ENCODE data around the gene VSIG10. TPM values are rescaled to one million over a fixed set of nuclear protein-coding genes. Genes with fewer than 3 reads are reported as not detected.

Gene VSIG10
- total RNA-seq, 1 experiment from 2014 or later = 36.1 TPM

DNA sequence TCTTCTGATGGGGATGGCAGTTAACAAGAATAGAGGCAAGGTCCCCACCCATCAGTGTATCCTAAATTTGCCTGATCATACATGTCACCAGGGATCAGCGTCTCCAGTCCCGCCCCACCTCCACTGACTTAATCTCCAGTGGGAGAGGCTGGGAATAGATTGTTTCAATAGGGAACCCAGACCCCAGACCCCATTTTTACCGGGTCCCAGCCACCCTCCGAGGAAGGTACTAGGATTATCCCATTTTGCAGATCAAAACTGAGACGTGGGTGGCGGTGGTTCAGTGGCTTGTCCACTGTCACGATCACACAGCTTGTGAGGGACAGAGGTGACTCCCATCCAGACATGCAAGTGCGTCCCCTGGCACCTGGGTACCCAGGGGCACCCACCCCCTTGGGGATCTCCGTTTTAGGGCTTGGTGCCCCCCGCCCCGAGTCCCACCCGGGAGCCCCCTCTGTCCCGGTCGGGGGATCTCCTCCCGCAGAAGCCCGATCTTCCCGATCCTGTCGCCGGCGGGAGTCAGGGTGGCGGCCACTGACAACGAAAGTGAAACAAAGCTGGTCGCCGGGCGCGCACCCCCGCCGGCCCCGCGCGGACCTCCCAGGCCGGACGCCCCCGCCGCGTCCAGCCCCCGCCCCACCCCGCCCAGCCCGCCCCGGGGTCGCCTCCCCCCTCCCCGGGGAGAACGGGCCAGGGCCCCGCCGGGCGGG lies 43.4 kb downstream of the VSIG10 start:
- Histone ChIP-seq H3K4me3 (ENCODE audit: insufficient read depth, low read depth, low read length) (peak overlapping the region; percentile 87), H3K27me3 (ENCODE audit: control insufficient read depth, insufficient read depth, low read length) (no peaks in the 10 kb centered on the region), H3K36me3 (replicated peaks; ENCODE audit: control insufficient read depth, insufficient read depth, low read length) (no peaks in the 10 kb centered on the region)
- DNase-seq = peak; percentile 34

DNA sequence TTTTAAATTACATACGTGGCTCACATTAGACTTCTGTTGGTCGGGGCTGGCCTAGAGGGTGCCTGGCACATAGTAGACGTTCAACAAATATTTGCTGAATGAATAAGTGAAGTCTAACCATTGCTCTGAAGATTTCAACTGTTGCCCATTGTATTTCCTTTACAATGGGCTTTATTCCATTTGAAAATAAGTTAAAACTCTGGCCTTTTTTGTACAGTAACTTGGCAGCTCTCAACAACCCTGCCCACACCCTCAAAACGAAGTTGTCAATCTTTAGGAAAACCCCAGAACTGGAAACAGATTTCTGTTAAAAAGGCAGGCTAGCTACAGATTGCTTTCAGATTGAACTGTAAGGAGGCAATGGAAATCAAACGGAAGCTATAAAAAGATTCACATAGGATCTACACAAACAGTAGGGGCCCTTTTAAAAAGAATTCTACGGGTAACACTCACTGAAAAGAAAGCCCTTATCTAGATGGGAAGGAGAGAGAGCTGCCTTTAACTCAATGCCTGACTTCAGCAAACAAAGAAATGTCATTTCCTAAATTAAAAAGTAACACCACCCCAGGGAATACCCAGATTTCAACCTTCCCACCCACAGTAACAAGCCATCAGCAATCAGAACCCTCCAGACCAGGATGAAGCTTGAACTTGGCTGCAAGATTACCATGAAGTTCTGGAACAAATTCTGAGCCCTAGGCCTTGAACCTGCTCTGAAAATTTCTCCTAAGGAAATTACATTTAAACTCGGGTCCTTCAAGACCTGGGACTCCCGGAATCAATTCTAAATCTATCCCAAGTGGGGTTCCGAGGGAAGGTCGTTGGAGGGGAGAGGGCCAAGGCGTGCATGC lies 44.2 kb downstream of the VSIG10 start:
- Histone ChIP-seq H3K36me3 (replicated peaks; ENCODE audit: control insufficient read depth, insufficient read depth, low read length) (no peaks in the 10 kb centered on the region), H3K4me3 (ENCODE audit: insufficient read depth, low read depth, low read length) (peak overlapping the region; percentile 87), H3K27me3 (ENCODE audit: control insufficient read depth, insufficient read depth, low read length) (no peaks in the 10 kb centered on the region)
- no peak for DNase-seq

- no peaks in the 10 kb centered on the region for H3K36me3 ChIP-seq (replicated peaks; ENCODE audit: control insufficient read depth, insufficient read depth, low read length)
- H3K27me3 ChIP-seq (ENCODE audit: control insufficient read depth, insufficient read depth, low read length) = no peaks in the 10 kb centered on the region
- H3K4me3 ChIP-seq (ENCODE audit: insufficient read depth, low read depth, low read length) = no peak overlapping the region
- no peak for DNase-seq
These were observed 44.9 kb downstream of the VSIG10 start for GRCh38 chr12:118058881-118059280.

- H3K4me3 ChIP-seq (ENCODE audit: insufficient read depth, low read depth, low read length) = no peak overlapping the region
These were observed 45.6 kb downstream of the VSIG10 start for GRCh38 chr12:118058227-118058626.

DNA sequence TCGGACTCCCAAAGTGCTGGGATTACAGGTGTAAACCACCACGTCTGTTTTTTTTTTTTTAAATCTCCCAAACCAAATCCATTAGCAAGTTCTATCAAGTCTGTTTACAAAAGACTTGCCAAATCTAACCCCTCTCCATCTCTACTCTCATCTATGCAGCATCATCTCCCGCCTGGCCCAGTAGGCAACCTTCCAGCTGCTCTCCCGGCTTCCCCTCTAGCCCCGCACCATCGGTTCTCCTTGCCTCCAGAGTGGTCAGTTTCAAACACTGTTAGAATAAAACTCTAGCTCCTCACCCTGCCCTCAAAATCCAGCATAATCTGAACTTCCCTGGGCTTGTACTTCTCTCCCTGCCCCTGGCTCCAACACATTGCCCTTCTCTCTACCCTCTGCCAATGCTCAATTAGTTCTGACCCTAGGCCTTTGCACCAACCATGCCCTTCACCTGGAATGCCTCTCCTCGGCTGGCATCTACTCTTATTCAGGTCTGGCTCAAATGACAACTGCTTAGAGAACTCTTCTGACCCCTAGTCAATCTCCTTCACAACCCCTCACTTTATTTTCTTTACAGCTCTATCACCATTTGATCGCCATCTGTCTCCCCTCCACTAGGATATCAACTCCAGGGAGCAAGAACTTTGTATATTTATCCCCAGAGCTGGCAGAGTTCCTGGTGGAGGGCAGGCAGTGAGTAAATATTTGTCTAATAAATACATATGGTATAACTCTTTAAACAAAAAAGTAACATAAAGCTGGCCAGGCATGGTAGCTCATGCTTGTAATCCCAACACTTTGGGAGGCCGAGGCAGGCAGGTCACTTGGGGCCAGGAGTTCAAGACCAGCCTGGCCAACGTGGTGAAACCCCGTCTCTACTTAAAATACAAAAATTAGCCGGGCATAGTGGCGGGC lies 47.7 kb downstream of the VSIG10 start:
- H3K36me3 ChIP-seq (replicated peaks; ENCODE audit: control insufficient read depth, insufficient read depth, low read length) = peaks cover 4% of the 10 kb centered on the region
- no peaks in the 10 kb centered on the region for H3K27me3 ChIP-seq (ENCODE audit: control insufficient read depth, insufficient read depth, low read length)
- no peak for DNase-seq
- no peak overlapping the region for H3K4me3 ChIP-seq (ENCODE audit: insufficient read depth, low read depth, low read length)

More at GRCh38 chr12:118058227-118058626, 45.6 kb downstream of the VSIG10 start:
- no peak for DNase-seq
- Histone ChIP-seq H3K36me3 (replicated peaks; ENCODE audit: control insufficient read depth, insufficient read depth, low read length) (no peaks in the 10 kb centered on the region), H3K27me3 (ENCODE audit: control insufficient read depth, insufficient read depth, low read length) (no peaks in the 10 kb centered on the region)

- no peaks in the 10 kb centered on the region for H3K27me3 ChIP-seq (ENCODE audit: control insufficient read depth, insufficient read depth, low read length)
These were observed 48.7 kb downstream of the VSIG10 start for GRCh38 chr12:118055144-118055557.

DNA sequence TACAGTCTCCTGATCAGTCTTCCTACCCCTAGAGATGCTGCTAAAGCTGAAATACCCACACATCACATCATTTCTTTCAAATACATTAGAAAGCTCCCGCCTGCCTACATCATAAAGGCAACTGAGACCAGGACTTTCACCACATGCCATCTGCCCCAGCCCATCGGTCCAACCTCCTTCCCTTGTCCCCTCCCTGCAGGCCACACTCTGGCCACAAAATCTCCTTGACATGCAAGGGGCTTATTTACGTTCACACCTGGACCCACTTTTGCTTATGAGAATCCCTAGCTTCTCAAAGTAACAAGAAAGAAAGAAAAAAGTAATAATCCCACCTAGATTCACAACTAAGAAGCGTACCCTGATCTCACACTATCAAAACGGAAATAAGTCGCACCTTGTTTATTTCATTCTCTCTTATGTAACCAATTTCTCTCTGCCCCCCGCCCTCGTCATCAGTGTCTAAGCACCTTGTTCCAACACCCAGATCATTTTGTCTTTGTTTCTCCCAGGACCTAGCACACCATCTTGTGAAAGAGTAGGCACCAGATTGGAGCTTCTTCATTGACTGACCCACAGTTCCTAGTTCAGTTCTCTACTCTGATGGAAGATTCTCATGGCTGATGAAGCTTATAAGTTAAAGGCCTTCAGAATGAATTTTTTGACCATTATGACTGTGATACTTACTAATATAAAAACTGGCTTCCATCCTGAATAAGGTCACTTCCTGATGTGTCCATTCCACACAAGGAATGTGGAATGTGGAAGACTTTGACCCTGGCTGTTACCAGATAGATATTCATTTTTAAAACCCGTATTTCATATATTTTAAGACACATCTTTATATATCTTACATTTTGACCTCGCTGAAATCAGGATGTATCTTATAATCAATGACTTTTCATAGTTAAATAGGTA lies 50.5 kb downstream of the VSIG10 start:
- no peaks in the 10 kb centered on the region for H3K27me3 ChIP-seq (ENCODE audit: control insufficient read depth, insufficient read depth, low read length)
- H3K4me3 ChIP-seq (ENCODE audit: insufficient read depth, low read depth, low read length) = no peak overlapping the region
- H3K36me3 ChIP-seq (replicated peaks; ENCODE audit: control insufficient read depth, insufficient read depth, low read length) = peaks cover 4% of the 10 kb centered on the region
- DNase-seq = no peak

More at GRCh38 chr12:118055144-118055557, 48.7 kb downstream of the VSIG10 start:
- no peak overlapping the region for H3K4me3 ChIP-seq (ENCODE audit: insufficient read depth, low read depth, low read length)
- peaks cover 4% of the 10 kb centered on the region for H3K36me3 ChIP-seq (replicated peaks; ENCODE audit: control insufficient read depth, insufficient read depth, low read length)
- peak; percentile 65 for DNase-seq

GRCh38 chr12:118052324-118053070 lies 51.3 kb downstream of the VSIG10 start:
- Histone ChIP-seq H3K36me3 (replicated peaks; ENCODE audit: control insufficient read depth, insufficient read depth, low read length) (peaks cover 4% of the 10 kb centered on the region), H3K4me3 (ENCODE audit: insufficient read depth, low read depth, low read length) (no peak overlapping the region), H3K27me3 (ENCODE audit: control insufficient read depth, insufficient read depth, low read length) (no peaks in the 10 kb centered on the region)
- no peak for DNase-seq

- no peak overlapping the region for H3K4me3 ChIP-seq (ENCODE audit: insufficient read depth, low read depth, low read length)
- DNase-seq = no peak
- H3K36me3 ChIP-seq (replicated peaks; ENCODE audit: control insufficient read depth, insufficient read depth, low read length) = peaks cover 4% of the 10 kb centered on the region
- no peaks in the 10 kb centered on the region for H3K27me3 ChIP-seq (ENCODE audit: control insufficient read depth, insufficient read depth, low read length)
These were observed 52.6 kb downstream of the VSIG10 start for GRCh38 chr12:118050972-118051910.

GRCh38 chr12:118046430-118046829 lies 57.4 kb downstream of the VSIG10 start:
- Histone ChIP-seq H3K4me3 (ENCODE audit: insufficient read depth, low read depth, low read length) (no peak overlapping the region), H3K36me3 (replicated peaks; ENCODE audit: control insufficient read depth, insufficient read depth, low read length) (peaks cover 10% of the 10 kb centered on the region), H3K27me3 (ENCODE audit: control insufficient read depth, insufficient read depth, low read length) (no peaks in the 10 kb centered on the region)
- DNase-seq = no peak

DNA sequence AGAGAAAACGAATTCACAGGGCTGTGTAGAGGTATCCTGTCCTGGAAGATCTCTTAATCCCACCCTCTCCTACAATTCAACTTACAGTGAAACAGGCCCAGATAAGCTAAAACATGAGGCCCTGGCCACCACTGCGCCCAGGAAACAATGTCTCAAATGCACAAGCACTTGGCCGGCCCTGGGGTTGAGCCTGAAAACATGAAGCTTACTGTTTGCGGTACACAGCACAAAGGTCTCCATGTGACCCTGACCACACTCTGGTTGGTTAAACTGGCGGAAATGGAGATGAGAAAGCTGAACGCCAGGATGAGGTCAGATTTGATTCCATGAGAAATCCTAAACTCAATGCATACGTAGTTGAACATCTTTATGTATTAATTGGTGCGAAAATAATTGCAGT lies 59.2 kb downstream of the VSIG10 start:
- Histone ChIP-seq H3K36me3 (replicated peaks; ENCODE audit: control insufficient read depth, insufficient read depth, low read length) (peaks cover 14% of the 10 kb centered on the region), H3K4me3 (ENCODE audit: insufficient read depth, low read depth, low read length) (no peak overlapping the region), H3K27me3 (ENCODE audit: control insufficient read depth, insufficient read depth, low read length) (no peaks in the 10 kb centered on the region)
- DNase-seq = no peak

DNA sequence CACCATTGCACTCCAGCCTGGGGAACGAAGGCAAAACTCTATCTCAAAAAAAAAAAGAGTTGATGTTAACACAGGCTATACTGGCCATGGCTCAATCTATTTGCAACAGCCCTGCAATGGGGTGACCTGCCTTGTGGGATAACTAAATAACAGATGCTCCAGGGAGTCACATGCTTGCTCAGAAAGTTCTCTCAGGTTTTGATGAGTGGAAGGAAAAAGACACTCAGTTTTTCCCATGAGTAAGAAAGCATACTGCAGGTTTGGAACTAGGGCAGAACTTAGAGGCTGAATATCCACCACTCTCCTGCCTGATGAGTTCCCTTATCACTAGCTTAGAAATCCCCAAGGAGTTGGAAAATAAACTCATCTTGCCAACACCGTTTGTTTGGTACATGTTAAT lies 59.7 kb downstream of the VSIG10 start:
- H3K36me3 ChIP-seq (replicated peaks; ENCODE audit: control insufficient read depth, insufficient read depth, low read length) = peaks cover 14% of the 10 kb centered on the region
- H3K4me3 ChIP-seq (ENCODE audit: insufficient read depth, low read depth, low read length) = no peak overlapping the region
- no peak for DNase-seq

More for the DNA sequence above, 59.7 kb downstream of the VSIG10 start:
- H3K27me3 ChIP-seq (ENCODE audit: control insufficient read depth, insufficient read depth, low read length) = no peaks in the 10 kb centered on the region

All from H7 (cell line).